HFF-Myc (cell line): ENCODE results near the gene ZNF469.

Source experiments
- DNase-seq: peaks from one replicate; pipeline ENCODE4 v3.0.0-alpha.2; 2011; ENCODE audit warnings: low read depth; ENCODE audit errors: extremely low read depth
- H3K4me3 ChIP-seq: replicated peaks from 2 replicates; pipeline ENCODE4 v1.5.1; 2011; ENCODE audit warnings: low read depth, mild to moderate bottlenecking, control low read depth, low read length
- CTCF ChIP-seq: IDR thresholded peaks from 2 replicates; pipeline ENCODE4 v1.5.1; 2012; ENCODE audit warnings: mild to moderate bottlenecking, low read depth, low read length, control low read depth; ENCODE audit errors: missing control alignments

Gene ZNF469

DNA sequence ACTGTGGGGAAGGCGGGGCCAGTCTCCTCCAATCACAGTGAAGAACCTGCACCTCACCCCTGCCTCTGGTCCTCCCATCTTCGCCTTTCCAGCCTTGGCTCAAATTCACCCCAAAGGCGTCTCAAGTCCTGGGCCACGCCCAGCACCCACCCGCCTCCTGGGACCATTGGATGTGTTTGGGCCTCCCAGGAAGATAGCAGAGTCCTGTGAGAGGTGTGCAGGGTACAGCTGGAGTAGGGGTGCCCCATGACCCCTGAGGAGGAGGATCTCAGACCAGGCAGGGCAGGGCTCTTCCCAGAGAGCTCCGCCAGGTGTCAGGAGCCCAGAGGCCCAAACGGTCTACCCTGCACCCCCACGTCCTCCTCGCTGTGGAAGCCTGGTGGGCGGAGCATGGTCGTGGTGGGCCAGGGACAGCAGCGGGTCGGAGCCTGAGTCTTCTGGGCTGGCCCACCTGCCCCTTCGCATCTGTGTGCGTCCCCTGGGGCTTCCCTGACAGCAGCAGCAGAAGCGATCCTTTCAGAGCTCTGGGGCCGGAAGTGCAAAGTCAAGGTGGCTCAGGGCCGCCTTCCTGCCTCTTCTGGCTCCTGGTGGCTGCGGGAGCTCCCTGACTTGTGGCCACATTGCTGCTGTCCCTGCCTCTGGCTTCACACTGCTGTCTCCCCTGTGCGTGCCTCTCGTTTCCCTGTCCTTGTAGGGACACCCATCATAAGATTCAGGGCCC lies 34.9 kb upstream of the ZNF469 start:
- no peak for DNase-seq
- no peak for TF ChIP-seq CTCF
- H3K4me3 ChIP-seq, result no peak overlapping the region

DNA sequence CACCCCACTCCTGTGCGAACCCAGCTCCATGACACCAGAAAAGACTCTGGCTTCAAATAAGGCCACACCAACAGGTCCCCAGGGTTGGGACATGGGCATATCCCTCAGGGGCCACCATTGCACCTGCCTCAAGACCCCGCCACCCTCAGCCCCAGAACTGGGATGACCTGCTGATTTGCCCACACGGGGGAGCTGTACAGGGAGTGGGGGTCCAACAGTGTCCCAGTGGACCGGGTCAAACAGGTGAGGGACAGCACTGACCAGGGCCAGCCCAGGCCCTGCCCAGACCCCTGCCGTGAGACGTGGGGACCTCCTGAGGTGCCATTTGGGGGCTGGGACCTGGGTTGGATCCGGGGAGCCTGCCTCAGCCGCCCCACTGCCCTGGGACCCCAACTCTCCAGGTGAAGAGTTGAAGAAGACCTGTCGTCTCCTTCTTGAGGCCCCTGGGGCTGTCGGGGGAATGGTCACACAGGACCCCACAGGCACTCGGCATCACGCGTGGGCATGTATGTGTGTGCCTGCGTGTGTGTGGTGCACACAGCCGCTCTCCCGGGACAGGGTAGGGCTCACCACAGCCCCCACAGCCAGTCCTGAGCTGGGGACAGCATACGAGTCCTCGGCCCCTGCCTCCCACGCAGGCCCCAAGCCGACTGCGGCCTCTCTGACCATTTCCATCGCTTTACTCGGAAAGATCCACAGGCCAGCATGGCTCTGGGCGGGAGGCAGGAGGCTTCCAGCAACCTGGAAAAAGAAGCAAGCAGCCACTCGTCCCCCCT lies 34.2 kb upstream of the ZNF469 start:
- no peak for TF ChIP-seq CTCF
- no peak for DNase-seq
- H3K4me3 ChIP-seq, result no peak overlapping the region

GRCh38 chr16:88349153-88349902 lies 33.4 kb upstream of the ZNF469 start:
- no peak for DNase-seq
- no peak for TF ChIP-seq CTCF
- H3K4me3 ChIP-seq, result no peak overlapping the region

- no peak for DNase-seq
- no peak overlapping the region for H3K4me3 ChIP-seq
- TF ChIP-seq CTCF, result no peak
These were observed 32.6 kb upstream of the ZNF469 start for GRCh38 chr16:88349903-88350900.

DNA sequence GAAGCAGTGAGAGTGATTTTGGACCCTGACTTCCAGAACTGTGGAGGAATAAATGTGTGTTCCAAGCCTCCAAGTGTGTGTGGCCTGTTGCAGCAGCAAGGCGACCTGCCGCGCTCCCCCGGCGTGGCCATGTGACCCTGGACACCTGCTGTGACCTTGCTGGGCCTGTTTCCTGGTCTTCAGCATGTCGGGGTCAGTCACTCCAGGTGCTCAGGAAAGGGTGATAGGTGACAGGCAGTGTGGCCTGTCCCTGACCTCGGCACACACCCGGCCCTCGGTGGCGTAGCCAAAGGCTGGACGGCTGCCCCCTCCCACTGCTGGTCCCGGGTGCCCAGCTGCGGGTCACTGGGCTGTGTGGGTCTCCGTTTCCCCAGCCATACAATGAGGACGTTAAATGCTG lies 31.8 kb upstream of the ZNF469 start:
- DNase-seq, result no peak
- TF ChIP-seq CTCF, result no peak
- H3K4me3 ChIP-seq, result no peak overlapping the region
